Measurements from ENCODE around the gene PTPN18.
"Not testable (repeated sequence)": the region's sequence is repeated elsewhere in the genome, so short reads cannot be mapped to it uniquely, and the experiment has no call there.

DNA sequence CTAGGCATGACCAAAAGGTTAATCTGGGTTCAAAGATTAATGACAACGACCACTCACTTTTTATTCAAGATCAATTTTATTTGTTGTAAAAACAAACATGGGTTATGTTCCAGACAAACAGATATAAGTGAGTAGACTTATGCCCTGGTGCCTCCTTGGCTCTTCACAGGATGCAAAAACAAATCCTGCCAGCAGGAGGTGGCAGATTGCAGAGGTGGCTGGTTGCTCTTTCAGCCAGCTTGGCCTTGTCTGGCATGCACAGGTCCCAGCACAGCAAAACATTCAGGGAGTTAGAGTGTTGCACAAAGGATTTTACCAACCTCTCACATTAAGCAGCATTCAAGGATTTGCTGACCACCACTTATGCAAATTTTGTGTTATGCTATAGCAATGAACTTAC, 60.8 kb downstream of the PTPN18 start:
- TF ChIP-seq, protein P1, sequence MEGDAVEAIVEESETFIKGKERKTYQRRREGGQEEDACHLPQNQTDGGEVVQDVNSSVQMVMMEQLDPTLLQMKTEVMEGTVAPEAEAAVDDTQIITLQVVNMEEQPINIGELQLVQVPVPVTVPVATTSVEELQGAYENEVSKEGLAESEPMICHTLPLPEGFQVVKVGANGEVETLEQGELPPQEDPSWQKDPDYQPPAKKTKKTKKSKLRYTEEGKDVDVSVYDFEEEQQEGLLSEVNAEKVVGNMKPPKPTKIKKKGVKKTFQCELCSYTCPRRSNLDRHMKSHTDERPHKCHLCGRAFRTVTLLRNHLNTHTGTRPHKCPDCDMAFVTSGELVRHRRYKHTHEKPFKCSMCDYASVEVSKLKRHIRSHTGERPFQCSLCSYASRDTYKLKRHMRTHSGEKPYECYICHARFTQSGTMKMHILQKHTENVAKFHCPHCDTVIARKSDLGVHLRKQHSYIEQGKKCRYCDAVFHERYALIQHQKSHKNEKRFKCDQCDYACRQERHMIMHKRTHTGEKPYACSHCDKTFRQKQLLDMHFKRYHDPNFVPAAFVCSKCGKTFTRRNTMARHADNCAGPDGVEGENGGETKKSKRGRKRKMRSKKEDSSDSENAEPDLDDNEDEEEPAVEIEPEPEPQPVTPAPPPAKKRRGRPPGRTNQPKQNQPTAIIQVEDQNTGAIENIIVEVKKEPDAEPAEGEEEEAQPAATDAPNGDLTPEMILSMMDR (IDR thresholded peaks at IDR 0.05), result not testable (repeated sequence)
- not testable (repeated sequence) for TF ChIP-seq EZH2 (IDR thresholded peaks at IDR 0.05; ENCODE audit: borderline replicate concordance, insufficient read depth, low read depth, low read length, poor library complexity, severe bottlenecking)
